ENCODE data around the gene ULK4. TPM values are rescaled to one million over a fixed set of nuclear protein-coding genes. Genes with fewer than 3 reads are reported as not detected.

ULK4 gene
- total and polyA plus RNA-seq, 9 of the 15 experiments (the other 6 are each of a cell fraction or from before 2014, with no cell fraction given) = 3.0 to 5.9 (median 3.5) TPM

- no peak for TF ChIP-seq ZNF318 (IDR thresholded peaks at IDR 0.05; ENCODE audit: borderline replicate concordance in 1 of 2, low read depth in 1 of 2)
- no peak for TF ChIP-seq EGR1 (conservative IDR thresholded peaks at IDR 0.05)
- no peak for TF ChIP-seq ARNT (IDR thresholded peaks at IDR 0.05)
- TF ChIP-seq CREB3 (tag; conservative IDR thresholded peaks at IDR 0.05; ENCODE audit: low read depth) = no peak
- TF ChIP-seq NR2C1 (IDR thresholded peaks at IDR 0.05) = no peak
- TF ChIP-seq NR2C1 (tag; IDR thresholded peaks at IDR 0.05) = no peak
- TF ChIP-seq FOXA1 (IDR thresholded peaks at IDR 0.05; ENCODE audit: borderline replicate concordance) = no peak
- no peak for TF ChIP-seq HCFC1 (IDR thresholded peaks at IDR 0.05; ENCODE audit: low read depth, low read length)
Measured at GRCh38 chr3:41290306-41290705, 671.6 kb downstream of the ULK4 start (continued).

Measured in K562 (cell line).